A172 (cell line): ENCODE measurements around the gene ZNF138. TPM values are rescaled to one million over a fixed set of nuclear protein-coding genes. Genes with fewer than 3 reads are reported as not detected.
"Not testable (repeated sequence)": the region's sequence is repeated elsewhere in the genome, so short reads cannot be mapped to it uniquely, and the experiment has no call there.

Experiments
- DNase-seq: peaks from one replicate; pipeline ENCODE4 v3.0.0-alpha.2; 2015; ENCODE audit warnings: low spot score
- total RNA-seq: library from RNA; depleted of rRNA; stranded (reverse); fragments of >200 nt; shearing (Covaris generic); gene quantifications from 2 replicates; pipeline ENCODE4 v1.2.3, GENCODE V29; 2014; rRNA removed

The ZNF138 gene
- total RNA-seq: 9.4 and 17.0 TPM in 2 replicates

GRCh38 chr7:64794171-64794844 is at the start of gene ZNF138:
TSS of gene ZNF138 (plus strand) at chr7:64794428. CDS start at chr7:64794569, 141 bp downstream.
- peak; percentile 99 for DNase-seq

DNA sequence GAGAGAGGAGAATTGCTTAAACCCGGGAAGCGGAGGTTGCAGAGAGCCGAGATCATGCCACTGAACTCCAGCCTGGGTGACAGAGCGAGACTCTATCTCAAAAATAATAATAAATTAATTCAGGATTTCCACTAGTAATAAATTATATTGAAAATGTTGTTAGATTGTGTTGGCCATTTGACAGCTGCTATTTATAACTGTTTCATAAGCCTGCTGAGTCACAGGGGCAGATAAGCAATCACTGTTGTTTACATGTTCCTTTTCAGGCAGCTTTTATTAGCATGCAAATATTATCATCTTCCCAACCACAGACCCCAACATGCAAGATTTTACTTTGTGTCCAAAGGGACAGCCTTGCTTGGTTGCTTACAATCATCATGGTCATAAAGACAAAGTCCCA is 49.5 kb upstream of the ZNF138 start:
- DNase-seq: peak; percentile 43

GRCh38 chr7:64747802-64748201 is 46.4 kb upstream of the ZNF138 start:
- no peak for DNase-seq

DNA sequence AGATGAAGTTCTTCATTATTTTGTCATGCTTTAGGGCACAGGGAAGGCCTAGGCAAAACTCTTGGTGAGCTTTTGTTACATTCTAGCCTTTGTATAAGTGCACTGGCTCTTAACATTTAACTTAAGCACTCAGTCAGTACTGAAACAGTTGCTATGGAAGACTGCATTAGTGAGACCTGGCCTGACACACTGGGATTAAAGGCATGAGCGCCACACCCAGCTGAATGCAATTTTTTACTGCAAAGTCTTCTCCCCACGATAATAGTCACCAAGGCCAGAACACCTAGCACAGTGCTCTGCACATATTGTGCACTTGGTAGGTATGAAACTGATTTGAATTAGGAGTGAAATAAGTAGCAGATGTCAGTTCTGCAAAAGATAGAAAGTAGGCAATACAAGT is 41.2 kb upstream of the ZNF138 start:
- DNase-seq: no peak

- no peak for DNase-seq
Measured at GRCh38 chr7:64755865-64756264, 38.4 kb upstream of the ZNF138 start.

GRCh38 chr7:64758151-64758550 is 36.1 kb upstream of the ZNF138 start:
- no peak for DNase-seq

DNA sequence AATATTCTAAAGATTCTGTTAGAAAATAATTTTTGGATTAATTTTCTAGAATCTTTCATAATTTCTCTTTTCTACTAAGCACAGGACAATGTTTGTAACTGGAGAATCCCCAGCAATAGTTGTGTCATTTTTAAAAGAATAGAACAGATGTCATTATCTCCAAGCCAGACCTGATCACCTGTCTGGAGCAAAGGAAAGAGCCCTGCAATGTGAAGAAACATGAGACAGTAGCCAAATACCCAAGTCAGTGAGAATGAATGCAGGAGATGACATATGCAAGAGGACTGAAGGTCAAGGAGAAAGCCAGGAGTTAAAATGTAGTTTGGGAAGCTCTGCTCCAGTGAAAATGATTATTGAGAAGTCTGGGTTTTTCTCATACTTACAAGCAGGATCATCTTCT is 25.4 kb upstream of the ZNF138 start:
- no peak for DNase-seq

GRCh38 chr7:64774204-64774842 is 19.9 kb upstream of the ZNF138 start:
- no peak for DNase-seq

- DNase-seq: peak; percentile 16
Measured at GRCh38 chr7:64775289-64775688, 18.9 kb upstream of the ZNF138 start.

GRCh38 chr7:64784842-64785241 is 9.4 kb upstream of the ZNF138 start:
- not testable (repeated sequence) for DNase-seq

DNA sequence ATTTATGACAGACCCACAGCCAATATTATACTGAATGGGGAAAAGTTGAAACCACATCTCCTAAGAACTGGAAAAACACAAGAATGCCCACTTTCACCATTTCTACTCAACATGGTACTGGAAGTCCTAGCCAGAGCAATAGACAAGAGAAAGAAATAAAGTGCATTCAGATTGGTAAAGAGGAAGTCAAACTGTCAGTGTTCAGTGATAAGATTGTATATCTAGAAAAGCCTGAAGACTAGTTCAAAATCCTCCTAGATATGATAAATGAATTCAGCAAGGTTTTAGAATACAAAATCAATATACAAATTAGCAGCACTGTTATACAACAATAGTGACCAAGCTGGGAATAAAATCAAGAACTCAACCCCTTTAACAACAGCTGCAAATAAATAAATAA is 6.9 kb upstream of the ZNF138 start:
- DNase-seq: no peak

- not testable (repeated sequence) for DNase-seq
Measured at GRCh38 chr7:64789241-64789640, 5.0 kb upstream of the ZNF138 start.

DNA sequence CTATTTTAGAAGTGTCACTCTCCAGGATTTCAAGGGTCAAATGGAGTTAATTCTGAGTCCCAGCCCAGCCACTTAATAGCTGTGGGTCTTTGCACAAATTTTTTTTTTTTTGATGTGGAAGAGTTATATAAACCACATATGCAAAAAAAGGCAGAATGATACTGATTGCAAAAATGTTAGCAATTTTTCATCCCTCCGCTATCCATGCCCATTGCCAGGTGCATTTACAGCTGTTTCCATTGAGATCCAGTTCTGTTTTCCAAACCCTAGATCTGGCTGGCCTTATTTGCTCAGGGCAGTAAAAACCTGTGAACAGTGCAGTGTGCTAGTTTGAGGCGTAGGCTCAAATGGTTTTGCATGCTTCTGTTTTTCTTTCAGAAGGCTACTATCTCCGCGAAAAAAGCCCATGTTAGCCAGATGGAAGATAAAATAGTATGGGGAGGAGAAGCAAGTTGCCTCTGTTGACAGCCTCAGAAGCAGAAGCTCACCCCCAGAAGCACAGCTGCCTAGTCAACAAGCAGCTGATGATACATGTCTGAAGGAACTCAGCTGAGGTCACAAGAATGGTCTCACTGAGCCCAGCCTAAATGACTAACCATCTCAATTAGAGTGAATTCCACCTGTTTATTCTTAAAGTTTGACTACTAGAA is 997 bp upstream of the ZNF138 start:
- no peak for DNase-seq

GRCh38 chr7:64795176-64795575 is 948 bp downstream of the ZNF138 start:
- no peak for DNase-seq

DNA sequence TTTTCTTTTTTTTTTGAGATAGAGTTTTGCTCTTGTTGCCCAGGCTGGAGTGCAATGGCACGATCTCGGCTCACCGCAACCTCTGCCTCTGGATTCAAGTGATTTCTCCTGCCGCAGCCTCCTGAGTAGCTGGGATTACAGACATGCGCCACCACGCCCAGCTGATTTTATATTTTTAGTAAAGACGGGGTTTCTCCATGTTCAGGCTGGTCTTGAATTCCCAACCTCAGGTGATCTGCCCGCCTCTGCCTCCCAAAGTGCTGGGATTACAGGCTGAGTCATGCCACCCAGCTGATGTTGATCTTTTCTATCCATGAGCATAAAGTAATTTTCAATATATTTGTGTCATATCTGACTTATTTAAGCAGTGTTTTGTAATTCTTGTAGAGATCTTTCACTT is 4.9 kb downstream of the ZNF138 start:
- DNase-seq: not testable (repeated sequence)

DNA sequence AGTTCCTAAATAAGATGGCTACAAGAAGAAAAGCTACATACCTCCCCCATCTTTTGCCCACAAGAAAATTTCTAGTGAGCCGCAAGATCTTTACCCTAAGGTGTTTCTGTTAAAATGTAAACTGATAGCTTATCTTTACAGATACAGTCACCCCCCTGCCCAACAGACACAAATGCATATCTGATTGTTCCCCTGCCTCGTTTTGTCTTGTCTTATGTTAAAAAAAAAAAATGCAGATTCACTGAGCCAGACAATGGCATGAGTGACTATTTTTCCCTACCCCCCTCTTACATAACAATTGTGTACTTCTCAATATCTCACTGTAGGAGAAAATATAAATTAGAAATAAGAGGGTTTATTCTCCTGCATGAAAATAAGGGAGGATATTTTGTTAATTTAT is 8.5 kb downstream of the ZNF138 start:
- no peak for DNase-seq

- no peak for DNase-seq
Measured at GRCh38 chr7:64807731-64808365, 13.6 kb downstream of the ZNF138 start.

GRCh38 chr7:64811767-64812166 is 17.5 kb downstream of the ZNF138 start:
- DNase-seq: no peak

- DNase-seq: no peak
Measured at GRCh38 chr7:64830926-64831325, 36.7 kb downstream of the ZNF138 start.

DNA sequence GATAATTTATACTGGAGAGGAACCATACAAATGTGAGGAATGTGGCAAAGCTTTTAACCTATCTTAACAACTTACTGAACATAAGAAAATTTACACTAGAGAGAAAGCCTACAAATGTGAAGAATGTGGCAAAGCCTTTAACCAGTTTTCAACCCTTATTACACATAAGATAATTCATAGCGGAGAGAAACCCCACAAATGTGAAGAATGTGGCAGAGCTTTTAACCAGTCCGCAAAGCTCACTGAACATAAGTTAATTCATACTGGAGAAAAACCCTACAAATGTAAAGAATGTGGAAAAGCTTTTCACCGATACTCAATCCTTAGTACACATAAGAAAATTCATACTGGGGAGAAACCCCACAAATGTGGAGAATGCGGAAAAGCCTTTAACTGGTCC is 37.9 kb downstream of the ZNF138 start:
- no peak for DNase-seq

GRCh38 chr7:64834989-64835388 is 40.8 kb downstream of the ZNF138 start:
- DNase-seq: no peak

- DNase-seq: not testable (repeated sequence)
Measured at GRCh38 chr7:64835856-64836255, 41.6 kb downstream of the ZNF138 start.

DNA sequence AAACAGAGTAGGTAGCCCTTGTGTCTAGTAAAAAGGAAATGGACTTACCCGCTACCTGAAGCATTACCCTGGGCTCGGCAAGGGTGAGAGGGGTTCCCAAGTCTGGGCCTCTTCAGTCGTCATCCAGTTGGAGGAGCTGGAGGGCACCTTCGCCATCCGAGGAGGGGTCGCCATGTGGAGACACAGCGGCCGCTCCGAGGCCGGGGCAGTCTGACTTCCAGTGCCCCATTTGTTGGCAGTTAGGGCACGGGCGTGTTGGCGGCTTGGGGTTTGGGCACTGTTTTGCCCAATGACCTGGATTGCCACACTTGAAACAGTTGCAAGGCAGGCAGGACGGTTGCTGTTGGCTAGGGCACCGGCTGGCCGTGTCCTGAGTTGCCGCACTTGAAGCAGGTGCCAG is 43.8 kb downstream of the ZNF138 start:
- not testable (repeated sequence) for DNase-seq
